HepG2 (cell line): ENCODE data around the gene INO80C. TPM values are rescaled to one million over a fixed set of nuclear protein-coding genes. Genes with fewer than 3 reads are reported as not detected.

Experiments
- ATM ChIP-seq: fragments of 450-650 bp; IDR thresholded peaks from 2 replicates; pipeline ENCODE4 v1.7.1; 2017; ENCODE audit warnings: mild to moderate bottlenecking, borderline replicate concordance
- EHMT2 ChIP-seq: fragments of 200-600 bp; sonication (generic); IDR thresholded peaks from 2 replicates; pipeline ENCODE4 v1.7.0; 2017; ENCODE audit warnings: antibody characterized with exemption, low read depth, low read length, borderline replicate concordance
- HDAC1 ChIP-seq: sonication (generic); formaldehyde crosslinking; IDR thresholded peaks from 2 replicates; pipeline ENCODE4 v1.5.1; 2020; ENCODE audit warnings: mild to moderate bottlenecking, missing genetic modification reagents
- HES4 ChIP-seq: sonication (generic); formaldehyde crosslinking; IDR thresholded peaks from 2 replicates; pipeline ENCODE4 v1.9.0; 2021; ENCODE audit warnings: mild to moderate bottlenecking, missing genetic modification reagents, borderline replicate concordance
- HOXA5 ChIP-seq: sonication (generic); formaldehyde crosslinking; IDR thresholded peaks from 2 replicates; pipeline ENCODE4 v1.4.0; 2020; ENCODE audit warnings: missing genetic modification reagents
- MAX ChIP-seq: IDR thresholded peaks from 2 replicates; pipeline ENCODE4 v1.6.1; 2012; ENCODE audit warnings: inconsistent platforms
- MBNL3 ChIP-seq: fragments of 250-450 bp; sonication (Bioruptor Pico); conservative IDR thresholded peaks from 2 replicates; pipeline ENCODE4 v1.8.0; 2022; ENCODE audit warnings: mild to moderate bottlenecking, inconsistent platforms
- PHF8 ChIP-seq: sonication (generic); formaldehyde crosslinking; IDR thresholded peaks from 2 replicates; pipeline ENCODE4 v1.5.0; 2020; ENCODE audit warnings: missing genetic modification reagents
- PRDM4 ChIP-seq: sonication (generic); formaldehyde crosslinking; IDR thresholded peaks from 2 replicates; pipeline ENCODE4 v1.9.0; 2021; ENCODE audit warnings: missing genetic modification reagents, borderline replicate concordance
- SRSF9 ChIP-seq: fragments of 200-400 bp; formaldehyde crosslinking; IDR thresholded peaks from 2 replicates; pipeline ENCODE4 v1.6.1; 2018; ENCODE audit warnings: borderline replicate concordance, mild to moderate bottlenecking, low read depth, low read length; ENCODE audit not compliant: insufficient read depth, poor library complexity, severe bottlenecking
- TEAD3 ChIP-seq: optimal IDR thresholded peaks from 2 replicates; pipeline ENCODE3; 2016; ENCODE audit warnings: borderline replicate concordance
- ZFP62 ChIP-seq: sonication (generic); formaldehyde crosslinking; IDR thresholded peaks from 2 replicates; pipeline ENCODE4 v1.4.0; 2020; ENCODE audit warnings: missing genetic modification reagents
- ZKSCAN1 ChIP-seq: fragments of 150-350 bp; IDR thresholded peaks from 2 replicates; pipeline ENCODE4 v1.6.1; 2014; ENCODE audit warnings: low read length
- ZNF605 ChIP-seq: sonication (generic); formaldehyde crosslinking; IDR thresholded peaks from 2 replicates; pipeline ENCODE4 v1.8.0; 2022; ENCODE audit warnings: mild to moderate bottlenecking, missing genetic modification reagents
- polyA plus RNA-seq, 8 experiments: library from polyadenylated mRNA; depleted of rRNA in 3 of 8; stranded (reverse) in 7 of 8; unstranded in 1 of 8; fragments of >200 nt; fragmentation: Illumina TruSeq in 4 of 8; extraction: Trizol in 4 of 8; gene quantifications; 2 replicates each; pipeline versions ENCODE4 v1.2.1 to v1.2.3, GENCODE V29; 2011 to 2016; ENCODE audit warnings: low read depth in 4 of 8, missing spikeins in 1 of 8, mixed read lengths in 1 of 8; ENCODE audit not compliant: insufficient read depth in 1 of 8
- total RNA-seq, 5 experiments: library from RNA; depleted of rRNA; stranded (reverse); fragments of >200 nt; fragmentation: Illumina TruSeq; extraction: Trizol; gene quantifications; 2 replicates each; pipeline ENCODE4 v1.2.3, GENCODE V29; 2016; ENCODE audit warnings: low read depth in 1 of 5

The INO80C gene
- total and polyA plus RNA-seq, 2 of the 13 experiments (the other 11 are each of a cell fraction or from before 2014, with no cell fraction given): 8.2 to 15.4 TPM

- TF ChIP-seq MBNL3 (CRISPR knock-in tag) (no peak), HES4 (CRISPR knock-in tag) (no peak), HOXA5 (CRISPR knock-in tag) (no peak), ZFP62 (no peak), ZNF605 (CRISPR knock-in tag) (no peak), HDAC1 (CRISPR knock-in tag) (no peak), ATM (no peak), MAX (no peak), ZKSCAN1 (no peak), PHF8 (CRISPR knock-in tag) (no peak), SRSF9 (no peak), EHMT2 (no peak), TEAD3 (CRISPR knock-in tag) (no peak), PRDM4 (no peak)
Measured at GRCh38 chr18:35441857-35442595, 55.7 kb downstream of the INO80C start (continued).
